Jurkat, Clone E6-1 (cell line): ENCODE results near the gene PACSIN2.
"Not testable (repeated sequence)": the region's sequence is repeated elsewhere in the genome, so short reads cannot be mapped to it uniquely, and the experiment has no call there.

ENCODE experiments used
- DNase-seq: peaks from one replicate; pipeline ENCODE4 v3.0.0-alpha.2; 2011; ENCODE audit warnings: low read depth, low spot score
- H3K4me3 ChIP-seq: 2 replicates; pipeline ENCODE4 v1.5.1; 2011; ENCODE audit warnings: mild to moderate bottlenecking, low read length, control low read depth, moderate library complexity

Gene PACSIN2

GRCh38 chr22:42918500-42918899 is 96.4 kb downstream of the PACSIN2 start:
- no peak for DNase-seq
- no peak overlapping the region for H3K4me3 ChIP-seq

- not testable (repeated sequence) for H3K4me3 ChIP-seq, DNase-seq
Measured at GRCh38 chr22:42917358-42917757, 97.6 kb downstream of the PACSIN2 start.

DNA sequence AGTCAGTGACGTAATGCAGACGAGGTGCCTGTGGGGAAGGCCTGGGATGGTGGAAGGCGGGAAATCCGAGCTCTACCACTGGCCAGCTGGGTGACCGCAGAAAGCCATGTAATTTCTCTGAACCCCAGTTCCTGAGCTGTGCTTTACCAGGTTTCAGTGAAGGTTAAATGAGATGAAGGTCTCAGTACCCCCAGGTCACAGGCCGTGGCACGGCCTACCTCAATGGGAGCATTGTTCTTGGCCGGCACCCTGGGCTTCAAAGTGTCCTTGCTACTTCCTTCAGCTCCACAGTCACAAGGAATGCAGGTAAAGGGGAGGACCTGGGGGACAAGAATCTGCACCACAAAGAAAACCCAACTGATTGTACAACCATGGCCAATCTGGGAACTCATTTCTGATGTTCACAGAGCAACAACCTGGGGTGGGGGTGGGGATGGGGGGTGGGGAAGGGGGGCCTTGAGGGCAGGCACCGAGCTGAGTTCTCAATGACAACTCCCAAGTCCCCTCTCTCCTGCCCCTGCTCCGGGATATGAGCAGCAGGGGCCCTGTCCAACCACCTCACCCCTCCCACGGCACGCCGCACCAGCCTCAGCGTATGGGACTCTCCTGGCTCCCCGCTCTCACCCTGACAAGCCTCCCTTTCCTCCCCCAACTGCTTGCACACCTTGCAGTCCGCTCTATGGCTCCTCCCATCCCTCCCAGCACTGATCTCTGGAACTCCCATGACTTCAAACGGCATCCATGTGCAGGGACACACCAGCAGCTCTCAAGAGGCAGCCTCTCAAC is 98.8 kb downstream of the PACSIN2 start:
- no peak for DNase-seq
- H3K4me3 ChIP-seq = no peak overlapping the region

GRCh38 chr22:42914511-42915076 is 100.4 kb downstream of the PACSIN2 start:
- H3K4me3 ChIP-seq = no peak overlapping the region

GRCh38 chr22:42913874-42914510 is 101.0 kb downstream of the PACSIN2 start:
- no peak for DNase-seq

More at GRCh38 chr22:42914511-42915076, 100.4 kb downstream of the PACSIN2 start:
- no peak for DNase-seq

DNA sequence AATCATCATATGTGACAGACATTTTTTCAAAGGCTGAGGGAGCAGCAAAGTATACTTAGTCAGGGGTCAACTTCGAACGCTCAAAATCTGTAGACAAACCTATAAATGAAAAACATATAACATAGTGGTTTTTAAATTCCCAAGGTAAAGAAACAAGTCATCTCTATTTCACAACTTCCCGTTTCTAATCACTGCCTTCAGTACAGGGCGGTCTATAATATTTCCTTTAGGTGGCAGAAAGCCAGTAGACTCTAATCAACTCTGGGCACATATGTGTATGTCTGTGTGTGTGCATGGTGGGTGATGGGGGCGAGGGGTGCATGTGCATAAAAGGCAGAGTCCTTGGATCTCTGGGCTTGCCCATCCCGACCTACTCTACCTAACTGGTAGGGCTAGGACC is 102.9 kb downstream of the PACSIN2 start:
- H3K4me3 ChIP-seq = no peak overlapping the region
- DNase-seq = no peak

More at GRCh38 chr22:42913874-42914510, 101.0 kb downstream of the PACSIN2 start:
- H3K4me3 ChIP-seq = no peak overlapping the region

GRCh38 chr22:42910221-42910942 is 104.6 kb downstream of the PACSIN2 start:
- DNase-seq = no peak
- no peak overlapping the region for H3K4me3 ChIP-seq

GRCh38 chr22:42909363-42910058 is 105.4 kb downstream of the PACSIN2 start:
- no peak overlapping the region for H3K4me3 ChIP-seq
- no peak for DNase-seq

DNA sequence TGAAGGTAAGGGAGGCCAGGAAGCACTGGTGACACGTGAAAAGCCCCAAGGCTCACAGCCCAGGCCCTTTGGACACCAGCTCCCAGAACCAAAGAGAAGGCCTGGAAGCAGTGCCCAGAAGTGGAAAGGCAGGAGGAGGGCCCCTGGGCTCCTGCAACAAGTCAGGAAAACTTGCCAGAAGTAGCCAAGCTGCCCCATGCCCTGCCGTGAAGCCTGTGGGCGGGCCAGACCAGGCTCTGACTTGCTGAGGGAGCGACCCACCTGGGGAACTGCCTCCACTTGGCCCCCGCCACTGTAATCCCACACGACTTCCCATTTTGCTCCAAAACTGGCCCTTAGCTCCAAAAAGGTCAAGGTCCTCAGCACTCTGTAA is 106.6 kb downstream of the PACSIN2 start:
- H3K4me3 ChIP-seq = no peak overlapping the region
- DNase-seq = no peak

GRCh38 chr22:42907404-42908373 is 107.3 kb downstream of the PACSIN2 start:
- no peak overlapping the region for H3K4me3 ChIP-seq
- DNase-seq = no peak

- DNase-seq = no peak
- no peak overlapping the region for H3K4me3 ChIP-seq
Measured at GRCh38 chr22:42906605-42907348, 108.2 kb downstream of the PACSIN2 start.

DNA sequence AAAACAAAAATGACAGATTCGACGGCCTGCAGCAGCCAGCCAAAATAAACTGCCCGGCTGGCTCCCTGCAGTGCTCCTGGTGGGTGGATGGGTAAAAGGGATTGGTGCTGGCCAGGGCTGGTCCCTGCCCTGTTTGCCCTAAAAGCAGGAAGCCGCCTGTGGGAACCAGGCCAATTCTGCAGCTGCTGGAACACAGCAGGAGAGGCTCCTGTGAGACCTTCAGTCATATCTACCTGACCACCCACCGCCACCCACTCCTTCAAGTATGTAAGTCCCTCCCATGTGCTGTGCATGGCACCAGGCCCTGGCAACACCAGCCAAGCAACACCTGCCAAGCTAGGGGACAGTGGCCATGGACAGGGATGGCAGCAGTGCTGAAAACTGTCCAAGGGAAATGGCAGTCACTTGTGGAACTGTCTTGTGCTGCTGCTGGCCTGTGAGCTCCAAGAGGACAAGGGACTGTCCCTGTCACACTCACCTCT is 109.2 kb downstream of the PACSIN2 start:
- H3K4me3 ChIP-seq = no peak overlapping the region
- DNase-seq = no peak

DNA sequence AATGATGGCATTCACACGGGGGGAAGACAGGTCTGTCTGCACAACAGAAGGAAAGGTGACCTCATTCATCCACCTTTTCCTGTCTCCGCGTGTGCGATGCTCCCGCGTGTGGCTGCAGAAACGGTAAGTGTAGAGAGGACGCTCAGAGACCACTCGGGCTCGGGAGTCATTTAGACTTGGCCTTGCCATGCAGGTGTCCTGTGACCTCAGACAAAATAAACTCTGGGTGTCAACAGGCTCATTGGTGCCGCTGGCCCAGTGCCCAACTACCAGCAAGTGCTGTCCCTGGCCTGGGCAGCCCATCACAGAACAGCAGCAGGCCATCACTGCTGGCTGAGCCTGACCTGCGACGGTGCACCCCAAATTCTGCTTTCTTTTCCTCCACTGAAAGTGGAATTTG is 109.7 kb downstream of the PACSIN2 start:
- H3K4me3 ChIP-seq = no peak overlapping the region
- no peak for DNase-seq

- no peak for DNase-seq
- H3K4me3 ChIP-seq = no peak overlapping the region
Measured at GRCh38 chr22:42904050-42904449, 110.9 kb downstream of the PACSIN2 start.

GRCh38 chr22:42902875-42903510 is 112.0 kb downstream of the PACSIN2 start:
- DNase-seq = no peak
- H3K4me3 ChIP-seq = no peak overlapping the region

- DNase-seq = no peak
Measured at GRCh38 chr22:42901790-42902508, 113.0 kb downstream of the PACSIN2 start.

More at GRCh38 chr22:42901790-42902508, 113.0 kb downstream of the PACSIN2 start:
- no peak overlapping the region for H3K4me3 ChIP-seq
